HEK293 (cell line): ENCODE results near the gene FSTL4.

Source experiments
- BCL11A ChIP-seq: fragments of 450-650 bp; formaldehyde crosslinking; IDR thresholded peaks from 2 replicates; pipeline ENCODE4 v1.5.1; 2016; ENCODE audit warnings: low read depth, missing biosample characterization, missing genetic modification characterization
- CTCF ChIP-seq: fragments of 450-650 bp; formaldehyde crosslinking; IDR thresholded peaks from 2 replicates; pipeline ENCODE4 v1.5.1; 2016; ENCODE audit warnings: missing biosample characterization, missing genetic modification characterization
- TCF7L2 ChIP-seq: IDR thresholded peaks from 2 replicates; pipeline ENCODE4 v1.6.1; 2011; ENCODE audit warnings: low read depth, mild to moderate bottlenecking, inconsistent platforms, low read length, moderate library complexity, borderline replicate concordance
- ZNF404 ChIP-seq: fragments of 450-650 bp; formaldehyde crosslinking; IDR thresholded peaks from 2 replicates; pipeline ENCODE4 v1.5.1; 2017; ENCODE audit warnings: missing biosample characterization, missing genetic modification characterization
- ZNF501 ChIP-seq: fragments of 450-650 bp; formaldehyde crosslinking; IDR thresholded peaks from 2 replicates; pipeline ENCODE4 v1.5.1; 2016; ENCODE audit warnings: missing biosample characterization, missing genetic modification characterization
- ZNF629 ChIP-seq: fragments of 450-650 bp; formaldehyde crosslinking; IDR thresholded peaks from 2 replicates; pipeline ENCODE4 v1.5.1; 2017; ENCODE audit warnings: missing biosample characterization, missing genetic modification characterization
- ZNF785 ChIP-seq: fragments of 450-650 bp; formaldehyde crosslinking; IDR thresholded peaks from 2 replicates; pipeline ENCODE4 v1.5.1; 2016; ENCODE audit warnings: missing biosample characterization, missing genetic modification characterization

- TF ChIP-seq ZNF629 (tag by site-specific recombination) (no peak), TCF7L2 (no peak), CTCF (tag by site-specific recombination) (no peak), ZNF785 (tag by site-specific recombination) (no peak), BCL11A (tag by site-specific recombination) (no peak), ZNF404 (no peak), ZNF501 (tag by site-specific recombination) (no peak)
Observed at GRCh38 chr5:133304707-133305216, 307.6 kb downstream of the FSTL4 start.
